ENCODE data around the gene CLCF1. TPM values are rescaled to one million over a fixed set of nuclear protein-coding genes. Genes with fewer than 3 reads are reported as not detected.
"Not testable (repeated sequence)": the region's sequence is repeated elsewhere in the genome, so short reads cannot be mapped to it uniquely, and the experiment has no call there.

CLCF1 gene
- total RNA-seq, 1 donor from 2014 or later: 32.6 TPM

- TF ChIP-seq CTCF (IDR thresholded peaks at IDR 0.05): no peak
- no peaks in the 10 kb centered on the region for H3K27me3 ChIP-seq
- H3K9me3 ChIP-seq: no peaks in the 10 kb centered on the region
- DNase-seq (ENCODE audit: low spot score in 2 of 2): no peak
- H3K4me1 ChIP-seq: peaks cover 0 to 12% of the 10 kb centered on the region in 2 donors
- no peak overlapping the region for H3K27ac ChIP-seq
- intact Hi-C loops (cut with DNase I): no loop called here
- H3K36me3 ChIP-seq: no peaks in the 10 kb centered on the region
- H3K4me3 ChIP-seq: no peak overlapping the region
These were observed 51.3 kb downstream of the CLCF1 start for GRCh38 chr11:67322049-67322448.

- Histone ChIP-seq H3K36me3 (no peaks in the 10 kb centered on the region), H3K4me3 (no peak overlapping the region), H3K9me3 (no peaks in the 10 kb centered on the region), H3K27me3 (no peaks in the 10 kb centered on the region), H3K27ac (no peak overlapping the region), H3K4me1 (peaks cover 0 to 12% of the 10 kb centered on the region in 2 donors)
- intact Hi-C loops (cut with DNase I): loop anchor here (2.0 kb wide), 1 partner anchor 247 kb away; no protein-coding TSS in a partner anchor
- TF ChIP-seq CTCF (IDR thresholded peaks at IDR 0.05): no peak
- no peak for DNase-seq (ENCODE audit: low spot score in 2 of 2)
These were observed 52.0 kb downstream of the CLCF1 start for GRCh38 chr11:67321313-67321871.

GRCh38 chr11:67320691-67321090, 52.7 kb downstream of the CLCF1 start:
- Histone ChIP-seq H3K27me3 (no peaks in the 10 kb centered on the region), H3K9me3 (no peaks in the 10 kb centered on the region), H3K36me3 (no peaks in the 10 kb centered on the region), H3K4me3 (no peak overlapping the region), H3K4me1 (peaks cover 0 to 12% of the 10 kb centered on the region in 2 donors), H3K27ac (no peak overlapping the region)
- intact Hi-C loops (cut with DNase I): loop anchor here (2.0 kb wide), 1 partner anchor 246 kb away; no protein-coding TSS in a partner anchor
- no peak for TF ChIP-seq CTCF (IDR thresholded peaks at IDR 0.05)
- DNase-seq (ENCODE audit: low spot score in 2 of 2): peak in 1 of 2 donors; percentile 25

- no peak for TF ChIP-seq CTCF (IDR thresholded peaks at IDR 0.05)
- no peak overlapping the region for H3K4me3 ChIP-seq
- no peaks in the 10 kb centered on the region for H3K27me3 ChIP-seq
- intact Hi-C loops (cut with DNase I): loop anchor here (2.0 kb wide), 1 partner anchor 245 kb away; no protein-coding TSS in a partner anchor
- peaks cover 0 to 12% of the 10 kb centered on the region in 2 donors for H3K4me1 ChIP-seq
- H3K36me3 ChIP-seq: no peaks in the 10 kb centered on the region
- no peaks in the 10 kb centered on the region for H3K9me3 ChIP-seq
- no peak overlapping the region for H3K27ac ChIP-seq
- no peak for DNase-seq (ENCODE audit: low spot score in 2 of 2)
These were observed 53.4 kb downstream of the CLCF1 start for GRCh38 chr11:67320011-67320410.

GRCh38 chr11:67318876-67319275, 54.5 kb downstream of the CLCF1 start:
- DNase-seq (ENCODE audit: low spot score in 2 of 2): peak in 1 of 2 donors; percentile 53
- H3K27me3 ChIP-seq; H3K27ac ChIP-seq; intact Hi-C loops (cut with DNase I); H3K36me3 ChIP-seq; H3K9me3 ChIP-seq: not testable (repeated sequence)
- Histone ChIP-seq H3K4me3 (peak overlapping the region in 1 of 2 donors; percentile 83), H3K4me1 (peaks cover 0 to 12% of the 10 kb centered on the region in 2 donors)

- intact Hi-C loops (cut with DNase I): loop anchor here (1.0 kb wide), 4 partner anchors 29 to 235 kb away; partner anchors contain the start of genes ANKRD13D and GRK2
- no peak for TF ChIP-seq CTCF (IDR thresholded peaks at IDR 0.05)
- no peaks in the 10 kb centered on the region for H3K27me3 ChIP-seq
- H3K27ac ChIP-seq: peak overlapping the region in 1 of 2 donors; percentile 80
- H3K4me1 ChIP-seq: peaks cover 0 to 12% of the 10 kb centered on the region in 2 donors
- peak overlapping the region; percentile 66 to 83 for H3K4me3 ChIP-seq
- H3K36me3 ChIP-seq: no peaks in the 10 kb centered on the region
- DNase-seq (ENCODE audit: low spot score in 2 of 2): no peak
- H3K9me3 ChIP-seq: no peaks in the 10 kb centered on the region
These were observed 55.4 kb downstream of the CLCF1 start for GRCh38 chr11:67317888-67318555.

All from ascending aorta (tissue), 2 donors.